Measurements from ENCODE around the gene ZFY.

DNA sequence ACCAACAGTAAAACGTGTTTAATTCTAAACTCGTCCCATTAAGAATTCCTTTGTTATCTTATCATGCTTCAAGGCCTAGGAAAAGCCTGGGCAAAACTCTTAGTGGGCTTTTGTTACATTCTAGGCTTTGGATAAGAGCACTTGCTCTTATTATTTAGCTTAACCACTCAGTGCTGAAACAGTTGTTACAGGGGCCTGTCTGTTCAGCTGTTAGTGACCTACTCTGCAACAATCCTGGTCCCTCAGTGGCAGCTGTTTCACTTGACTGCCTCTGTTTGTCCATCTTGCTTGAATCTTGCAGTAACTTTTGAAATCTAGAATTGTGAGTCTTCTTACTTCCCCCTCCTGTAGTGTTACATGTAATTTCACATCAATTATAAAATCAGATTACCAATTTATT is 88.4 kb downstream of the ZFY start:
- TF ChIP-seq EZH2 (IDR thresholded peaks at IDR 0.05; ENCODE audit: insufficient read depth, low read length), result no peak
- TF ChIP-seq, protein P1, sequence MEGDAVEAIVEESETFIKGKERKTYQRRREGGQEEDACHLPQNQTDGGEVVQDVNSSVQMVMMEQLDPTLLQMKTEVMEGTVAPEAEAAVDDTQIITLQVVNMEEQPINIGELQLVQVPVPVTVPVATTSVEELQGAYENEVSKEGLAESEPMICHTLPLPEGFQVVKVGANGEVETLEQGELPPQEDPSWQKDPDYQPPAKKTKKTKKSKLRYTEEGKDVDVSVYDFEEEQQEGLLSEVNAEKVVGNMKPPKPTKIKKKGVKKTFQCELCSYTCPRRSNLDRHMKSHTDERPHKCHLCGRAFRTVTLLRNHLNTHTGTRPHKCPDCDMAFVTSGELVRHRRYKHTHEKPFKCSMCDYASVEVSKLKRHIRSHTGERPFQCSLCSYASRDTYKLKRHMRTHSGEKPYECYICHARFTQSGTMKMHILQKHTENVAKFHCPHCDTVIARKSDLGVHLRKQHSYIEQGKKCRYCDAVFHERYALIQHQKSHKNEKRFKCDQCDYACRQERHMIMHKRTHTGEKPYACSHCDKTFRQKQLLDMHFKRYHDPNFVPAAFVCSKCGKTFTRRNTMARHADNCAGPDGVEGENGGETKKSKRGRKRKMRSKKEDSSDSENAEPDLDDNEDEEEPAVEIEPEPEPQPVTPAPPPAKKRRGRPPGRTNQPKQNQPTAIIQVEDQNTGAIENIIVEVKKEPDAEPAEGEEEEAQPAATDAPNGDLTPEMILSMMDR (IDR thresholded peaks at IDR 0.05; ENCODE audit: insufficient read depth, low read depth, low read length), result no peak

Data from astrocyte (in vitro differentiated cells and primary cell).